ENCODE results near the gene PLEKHO1. TPM values are rescaled to one million over a fixed set of nuclear protein-coding genes. Genes with fewer than 3 reads are reported as not detected.

PLEKHO1 gene
- total RNA-seq, 4 donors from 2014 or later, result 294 to 426 (median 337) TPM

DNA sequence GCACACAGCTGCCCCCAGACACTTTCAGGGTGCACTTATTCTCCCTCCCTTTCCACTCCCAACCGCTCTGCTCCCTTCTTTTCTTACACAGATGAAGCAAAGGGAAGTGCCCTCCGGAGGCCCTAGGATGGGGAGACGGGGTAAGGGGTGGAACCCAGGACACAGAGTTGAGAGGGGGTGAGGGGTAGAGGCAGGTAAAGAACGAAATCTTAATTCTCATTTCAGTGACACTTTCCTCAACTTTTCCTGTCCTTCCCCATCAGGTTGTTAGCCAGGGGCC, 12.8 kb downstream of the PLEKHO1 start:
- H3K36me3 ChIP-seq, result peaks cover 7 to 27% (median 26%) of the 10 kb centered on the region in 4 donors
- TF ChIP-seq EP300 (IDR thresholded peaks at IDR 0.05), result no peak
- TF ChIP-seq, protein P1, sequence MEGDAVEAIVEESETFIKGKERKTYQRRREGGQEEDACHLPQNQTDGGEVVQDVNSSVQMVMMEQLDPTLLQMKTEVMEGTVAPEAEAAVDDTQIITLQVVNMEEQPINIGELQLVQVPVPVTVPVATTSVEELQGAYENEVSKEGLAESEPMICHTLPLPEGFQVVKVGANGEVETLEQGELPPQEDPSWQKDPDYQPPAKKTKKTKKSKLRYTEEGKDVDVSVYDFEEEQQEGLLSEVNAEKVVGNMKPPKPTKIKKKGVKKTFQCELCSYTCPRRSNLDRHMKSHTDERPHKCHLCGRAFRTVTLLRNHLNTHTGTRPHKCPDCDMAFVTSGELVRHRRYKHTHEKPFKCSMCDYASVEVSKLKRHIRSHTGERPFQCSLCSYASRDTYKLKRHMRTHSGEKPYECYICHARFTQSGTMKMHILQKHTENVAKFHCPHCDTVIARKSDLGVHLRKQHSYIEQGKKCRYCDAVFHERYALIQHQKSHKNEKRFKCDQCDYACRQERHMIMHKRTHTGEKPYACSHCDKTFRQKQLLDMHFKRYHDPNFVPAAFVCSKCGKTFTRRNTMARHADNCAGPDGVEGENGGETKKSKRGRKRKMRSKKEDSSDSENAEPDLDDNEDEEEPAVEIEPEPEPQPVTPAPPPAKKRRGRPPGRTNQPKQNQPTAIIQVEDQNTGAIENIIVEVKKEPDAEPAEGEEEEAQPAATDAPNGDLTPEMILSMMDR (IDR thresholded peaks at IDR 0.05), result no peak
- no peak for TF ChIP-seq POLR2AphosphoS5 (IDR thresholded peaks at IDR 0.05)
- TF ChIP-seq POLR2A (IDR thresholded peaks at IDR 0.05; ENCODE audit: low read depth), result no peak
- H3K4me3 ChIP-seq, result peak overlapping the region; percentile 43 to 58 (median 46)
- H3K9me3 ChIP-seq, result no peaks in the 10 kb centered on the region
- H3K27me3 ChIP-seq, result no peaks in the 10 kb centered on the region
- peak overlapping the region; percentile 93 to 99 (median 99) for H3K27ac ChIP-seq (replicated peaks in 1 of 4)
- DNase-seq (ENCODE audit: extremely low spot score), result no peak
- WGBS, result 13% methylated on average over 4 of the region's 4 CpGs
- intact Hi-C loops (cut with DNase I), result no loop called here
- peaks cover 22 to 85% (median 83%) of the 10 kb centered on the region in 4 donors for H3K4me1 ChIP-seq

DNA sequence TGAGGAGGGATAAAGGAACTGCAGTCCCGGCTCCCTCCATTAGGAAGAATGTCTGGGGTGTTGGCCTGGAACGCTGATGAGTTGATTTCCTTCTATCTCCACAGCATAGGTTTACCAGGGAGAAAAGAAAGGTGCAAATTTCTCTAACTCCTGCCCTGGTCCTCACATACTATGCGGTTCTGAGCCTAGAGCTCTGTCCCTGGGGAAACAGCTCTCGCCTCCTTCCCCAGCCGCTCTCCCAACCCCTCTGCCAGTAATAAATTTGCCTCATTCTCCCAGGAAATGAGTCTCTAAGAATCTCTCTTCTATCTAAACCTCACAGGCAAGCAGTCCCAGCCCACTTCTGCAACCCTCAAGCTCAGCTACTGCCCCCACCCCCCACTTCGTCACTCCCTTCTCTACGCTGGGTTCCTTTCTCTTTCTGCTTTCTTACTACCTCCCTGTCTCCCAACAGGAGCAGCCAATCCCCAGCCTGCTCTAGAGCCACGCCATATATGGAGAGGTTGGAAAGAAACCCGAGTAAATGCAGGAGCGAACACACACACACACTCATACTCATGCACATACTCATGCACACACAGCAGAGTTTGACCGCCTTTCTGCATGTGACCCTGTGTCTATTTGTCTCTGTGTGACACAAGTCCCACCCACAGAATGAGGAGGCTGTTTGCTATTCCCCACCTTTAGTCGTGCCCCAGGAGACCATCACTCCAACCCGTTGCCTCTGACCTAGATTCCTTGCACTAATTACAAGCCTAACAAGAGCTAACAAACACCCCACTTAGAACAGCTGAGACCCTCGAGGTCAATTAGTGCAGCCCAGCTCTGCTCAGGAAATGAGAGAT, 13.4 kb downstream of the PLEKHO1 start:
- H3K27ac ChIP-seq (replicated peaks in 1 of 4), result peak overlapping the region; percentile 93 to 99 (median 99)
- peaks cover 2 to 21% (median 20%) of the 10 kb centered on the region in 4 donors for H3K36me3 ChIP-seq
- peaks cover 22 to 79% (median 77%) of the 10 kb centered on the region in 4 donors for H3K4me1 ChIP-seq
- intact Hi-C loops (cut with DNase I), result no loop called here
- no peaks in the 10 kb centered on the region for H3K27me3 ChIP-seq
- WGBS, result 12% methylated on average over 14 of the region's 14 CpGs
- peak overlapping the region; percentile 43 to 58 (median 46) for H3K4me3 ChIP-seq
- DNase-seq (ENCODE audit: extremely low spot score), result peak; percentile 98
- H3K9me3 ChIP-seq, result no peaks in the 10 kb centered on the region
- TF ChIP-seq EP300 (IDR thresholded peaks at IDR 0.05) (no peak), POLR2A (IDR thresholded peaks at IDR 0.05; ENCODE audit: low read depth) (no peak), POLR2AphosphoS5 (IDR thresholded peaks at IDR 0.05) (peak; percentile 94 to 97)
- TF ChIP-seq, protein P1 (IDR thresholded peaks at IDR 0.05), result peak in 1 of 3 experiments; percentile 37

DNA sequence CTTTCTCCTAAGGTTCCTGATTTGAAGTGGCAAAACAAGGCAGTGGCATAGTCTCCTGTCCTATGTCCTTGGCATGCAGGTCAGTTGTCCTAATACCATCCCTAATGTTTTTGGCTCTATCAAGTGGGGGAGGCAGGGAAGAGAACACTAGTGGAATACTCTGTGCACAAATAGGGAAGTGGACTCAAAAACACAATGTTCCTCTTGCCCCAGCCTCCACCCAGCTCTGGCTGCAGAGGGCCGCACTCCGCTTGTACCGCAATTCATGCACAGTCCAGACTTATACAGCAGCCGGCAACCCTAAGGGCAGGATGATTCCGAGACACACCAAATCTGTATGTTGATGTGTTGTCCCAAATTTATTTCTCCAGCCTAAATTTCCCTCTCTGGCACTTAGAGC, 14.5 kb downstream of the PLEKHO1 start:
- whole genome bisulfite sequencing, result 97% methylated on average over 5 of the region's 5 CpGs
- H3K4me3 ChIP-seq, result no peak overlapping the region
- H3K27me3 ChIP-seq, result no peaks in the 10 kb centered on the region
- no peaks in the 10 kb centered on the region for H3K9me3 ChIP-seq
- H3K4me1 ChIP-seq, result peaks cover 22 to 74% (median 70%) of the 10 kb centered on the region in 4 donors
- DNase-seq (ENCODE audit: extremely low spot score), result no peak
- intact Hi-C loops (cut with DNase I), result no loop called here
- TF ChIP-seq EP300 (IDR thresholded peaks at IDR 0.05) (no peak), POLR2AphosphoS5 (IDR thresholded peaks at IDR 0.05) (peak; percentile 30 to 48), POLR2A (IDR thresholded peaks at IDR 0.05; ENCODE audit: low read depth) (no peak)
- H3K27ac ChIP-seq (replicated peaks in 1 of 4), result peak overlapping the region; percentile 93 to 99 (median 99)
- peaks cover 0 to 10% (median 9%) of the 10 kb centered on the region in 4 donors for H3K36me3 ChIP-seq

DNA sequence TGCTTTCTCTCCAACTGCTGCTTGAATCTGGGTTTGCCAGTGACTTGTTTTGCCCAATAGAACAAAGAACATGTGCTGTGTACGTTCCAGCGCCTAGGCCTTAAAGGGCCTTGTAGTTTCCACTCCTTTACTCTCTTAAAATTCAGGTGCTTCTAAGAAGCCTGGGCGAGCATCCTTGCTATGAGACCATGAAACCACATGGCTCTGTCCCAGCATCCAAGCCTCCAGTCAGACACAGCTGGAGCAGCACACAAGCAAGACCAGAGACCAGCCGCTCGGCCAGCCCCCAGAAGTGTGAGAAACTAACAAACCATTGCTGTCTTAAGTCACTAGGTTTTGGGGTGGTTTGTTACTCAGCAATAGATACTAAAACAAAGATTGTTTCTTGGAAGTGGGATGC, 15.1 kb downstream of the PLEKHO1 start:
- WGBS, result 72% methylated on average over 5 of the region's 5 CpGs

More for the DNA sequence above, 15.1 kb downstream of the PLEKHO1 start:
- DNase-seq (ENCODE audit: extremely low spot score), result no peak
- Histone ChIP-seq H3K36me3 (peaks cover 0 to 4% (median 3%) of the 10 kb centered on the region in 4 donors), H3K4me3 (no peak overlapping the region), H3K27ac (replicated peaks in 1 of 4) (peak overlapping the region; percentile 93 to 99 (median 99)), H3K9me3 (no peaks in the 10 kb centered on the region), H3K4me1 (peaks cover 22 to 72% (median 65%) of the 10 kb centered on the region in 4 donors), H3K27me3 (no peaks in the 10 kb centered on the region)
- intact Hi-C loops (cut with DNase I), result loop anchor here (5.0 kb wide), 2 partner anchors 92 to 202 kb away; no protein-coding TSS in a partner anchor
- TF ChIP-seq POLR2AphosphoS5 (IDR thresholded peaks at IDR 0.05) (no peak), POLR2A (IDR thresholded peaks at IDR 0.05; ENCODE audit: low read depth) (no peak)
- TF ChIP-seq, protein P1 (IDR thresholded peaks at IDR 0.05), result no peak

Data from esophagus muscularis mucosa (tissue), 4 donors.